ENCODE results near the gene CATSPERZ. TPM values are rescaled to one million over a fixed set of nuclear protein-coding genes. Genes with fewer than 3 reads are reported as not detected.

Gene CATSPERZ
- total and polyA plus RNA-seq, 9 of the 15 experiments (the other 6 are each of a cell fraction or from before 2014, with no cell fraction given) = 0.86 to 8.5 (median 3.5) TPM

- TF ChIP-seq ZNF766 (CRISPR knock-in tag; conservative IDR thresholded peaks at IDR 0.05) (no peak), ZBTB43 (CRISPR knock-in tag; IDR thresholded peaks at IDR 0.05) (no peak), NCOA2 (IDR thresholded peaks at IDR 0.05; ENCODE audit: partially characterized antibody in 2 of 2) (no peak), HMGN3 (IDR thresholded peaks at IDR 0.05; ENCODE audit: borderline replicate concordance, extremely low read depth, insufficient read length, low read depth, low read length) (peak; percentile 65), TCF7 (IDR thresholded peaks at IDR 0.05; ENCODE audit: borderline replicate concordance) (no peak), NCOA6 (IDR thresholded peaks at IDR 0.05) (no peak), E2F1 (CRISPR knock-in tag; IDR thresholded peaks at IDR 0.05) (no peak), ZNF184 (CRISPR knock-in tag; IDR thresholded peaks at IDR 0.05) (no peak), CREBBP (IDR thresholded peaks at IDR 0.05; ENCODE audit: low read depth, low read length) (no peak), SIN3B (IDR thresholded peaks at IDR 0.05; ENCODE audit: low read depth) (no peak), ARNT (IDR thresholded peaks at IDR 0.05) (no peak), CAMTA2 (CRISPR knock-in tag; conservative IDR thresholded peaks at IDR 0.05) (no peak), RFX1 (IDR thresholded peaks at IDR 0.05) (no peak), ERF (CRISPR knock-in tag; IDR thresholded peaks at IDR 0.05) (no peak), TCFL5 (CRISPR knock-in tag; conservative IDR thresholded peaks at IDR 0.05) (no peak), TGIF2 (CRISPR knock-in tag; IDR thresholded peaks at IDR 0.05) (no peak)
- TF ChIP-seq, protein P1, sequence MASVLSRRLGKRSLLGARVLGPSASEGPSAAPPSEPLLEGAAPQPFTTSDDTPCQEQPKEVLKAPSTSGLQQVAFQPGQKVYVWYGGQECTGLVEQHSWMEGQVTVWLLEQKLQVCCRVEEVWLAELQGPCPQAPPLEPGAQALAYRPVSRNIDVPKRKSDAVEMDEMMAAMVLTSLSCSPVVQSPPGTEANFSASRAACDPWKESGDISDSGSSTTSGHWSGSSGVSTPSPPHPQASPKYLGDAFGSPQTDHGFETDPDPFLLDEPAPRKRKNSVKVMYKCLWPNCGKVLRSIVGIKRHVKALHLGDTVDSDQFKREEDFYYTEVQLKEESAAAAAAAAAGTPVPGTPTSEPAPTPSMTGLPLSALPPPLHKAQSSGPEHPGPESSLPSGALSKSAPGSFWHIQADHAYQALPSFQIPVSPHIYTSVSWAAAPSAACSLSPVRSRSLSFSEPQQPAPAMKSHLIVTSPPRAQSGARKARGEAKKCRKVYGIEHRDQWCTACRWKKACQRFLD (CRISPR knock-in tag; IDR thresholded peaks at IDR 0.05) = no peak
- TF ChIP-seq, protein P2, sequence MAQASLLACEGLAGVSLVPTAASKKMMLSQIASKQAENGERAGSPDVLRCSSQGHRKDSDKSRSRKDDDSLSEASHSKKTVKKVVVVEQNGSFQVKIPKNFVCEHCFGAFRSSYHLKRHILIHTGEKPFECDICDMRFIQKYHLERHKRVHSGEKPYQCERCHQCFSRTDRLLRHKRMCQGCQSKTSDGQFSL (CRISPR knock-in tag; IDR thresholded peaks at IDR 0.05) = no peak
- TF ChIP-seq, protein P2 (tag; IDR thresholded peaks at IDR 0.05) = no peak
- TF ChIP-seq, protein P3, sequence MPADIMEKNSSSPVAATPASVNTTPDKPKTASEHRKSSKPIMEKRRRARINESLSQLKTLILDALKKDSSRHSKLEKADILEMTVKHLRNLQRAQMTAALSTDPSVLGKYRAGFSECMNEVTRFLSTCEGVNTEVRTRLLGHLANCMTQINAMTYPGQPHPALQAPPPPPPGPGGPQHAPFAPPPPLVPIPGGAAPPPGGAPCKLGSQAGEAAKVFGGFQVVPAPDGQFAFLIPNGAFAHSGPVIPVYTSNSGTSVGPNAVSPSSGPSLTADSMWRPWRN (IDR thresholded peaks at IDR 0.05; ENCODE audit: low read depth) = no peak
- TF ChIP-seq, protein P4, sequence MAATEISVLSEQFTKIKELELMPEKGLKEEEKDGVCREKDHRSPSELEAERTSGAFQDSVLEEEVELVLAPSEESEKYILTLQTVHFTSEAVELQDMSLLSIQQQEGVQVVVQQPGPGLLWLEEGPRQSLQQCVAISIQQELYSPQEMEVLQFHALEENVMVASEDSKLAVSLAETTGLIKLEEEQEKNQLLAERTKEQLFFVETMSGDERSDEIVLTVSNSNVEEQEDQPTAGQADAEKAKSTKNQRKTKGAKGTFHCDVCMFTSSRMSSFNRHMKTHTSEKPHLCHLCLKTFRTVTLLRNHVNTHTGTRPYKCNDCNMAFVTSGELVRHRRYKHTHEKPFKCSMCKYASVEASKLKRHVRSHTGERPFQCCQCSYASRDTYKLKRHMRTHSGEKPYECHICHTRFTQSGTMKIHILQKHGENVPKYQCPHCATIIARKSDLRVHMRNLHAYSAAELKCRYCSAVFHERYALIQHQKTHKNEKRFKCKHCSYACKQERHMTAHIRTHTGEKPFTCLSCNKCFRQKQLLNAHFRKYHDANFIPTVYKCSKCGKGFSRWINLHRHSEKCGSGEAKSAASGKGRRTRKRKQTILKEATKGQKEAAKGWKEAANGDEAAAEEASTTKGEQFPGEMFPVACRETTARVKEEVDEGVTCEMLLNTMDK (IDR thresholded peaks at IDR 0.05; ENCODE audit: borderline replicate concordance, insufficient read depth, low read depth, low read length, poor library complexity, severe bottlenecking) = no peak
Observed at GRCh38 chr11:64340671-64341335, 40.6 kb downstream of the CATSPERZ start (continued).
